Measurements from ENCODE around the gene ANKRD44. TPM values are rescaled to one million over a fixed set of nuclear protein-coding genes. Genes with fewer than 3 reads are reported as not detected.
"Not testable (repeated sequence)": the region's sequence is repeated elsewhere in the genome, so short reads cannot be mapped to it uniquely, and the experiment has no call there.

ANKRD44 gene
- polyA plus RNA-seq, 6 donors from 2014 or later: 107 to 176 (median 141) TPM

DNA sequence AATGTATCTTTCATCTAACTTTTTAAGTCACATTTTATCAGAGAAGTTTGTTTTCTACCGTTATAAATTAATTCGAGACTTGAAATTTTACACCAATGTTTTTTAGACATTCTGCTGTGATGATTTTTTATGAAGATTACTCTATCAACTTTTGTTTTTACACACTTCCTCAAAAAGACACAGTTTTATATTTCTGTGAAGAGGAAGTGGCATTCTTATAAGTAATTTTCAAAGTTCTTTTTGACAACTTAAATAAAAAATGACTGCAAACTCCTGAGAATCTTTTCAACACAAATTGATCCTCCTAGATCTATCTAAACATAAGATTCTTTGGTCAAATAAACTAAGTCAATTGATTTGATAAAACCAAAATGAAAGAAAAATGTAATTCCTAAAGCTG is 13.7 kb downstream of the ANKRD44 start:
- ATAC-seq (ENCODE audit: low read depth in 2 of 2) (peak; percentile 60), DNase-seq (no peak)
- Mint-ChIP-seq H3K27me3 (no peaks in the 10 kb centered on the region), H3K27ac (peak overlapping the region; percentile 87 to 96 (median 94)), H3K4me3 (peak overlapping the region; percentile 64 to 91 (median 80)), H3K9me3 (peaks cover 0 to 4% (median under 1%) of the 10 kb centered on the region in 7 donors), H3K36me3 (peaks cover 23 to 33% of the 10 kb centered on the region in 2 donors), H3K4me1 (peaks cover 88 to 98% (median 97%) of the 10 kb centered on the region in 3 donors)

GRCh38 chr2:197294260-197294659 is 16.3 kb downstream of the ANKRD44 start:
- DNase-seq (no peak), ATAC-seq (ENCODE audit: low read depth in 2 of 2) (no peak)
- Mint-ChIP-seq H3K4me1 (peaks cover 82 to 94% (median 94%) of the 10 kb centered on the region in 3 donors), H3K4me3 (peak overlapping the region; percentile 77 to 91 (median 85)), H3K27ac (peak overlapping the region; percentile 70 to 96 (median 91)), H3K9me3 (peaks cover 0 to 8% (median 2%) of the 10 kb centered on the region in 7 donors), H3K27me3 (no peaks in the 10 kb centered on the region), H3K36me3 (peaks cover 18% of the 10 kb centered on the region in 2 donors)

GRCh38 chr2:197293252-197294007 is 17.1 kb downstream of the ANKRD44 start:
- Mint-ChIP-seq H3K27ac (peak overlapping the region; percentile 70 to 96 (median 91)), H3K4me3 (peak overlapping the region; percentile 77 to 91 (median 85)), H3K27me3 (no peaks in the 10 kb centered on the region), H3K36me3 (peaks cover 15 to 20% of the 10 kb centered on the region in 2 donors), H3K4me1 (peaks cover 79 to 94% (median 91%) of the 10 kb centered on the region in 3 donors), H3K9me3 (peaks cover 0 to 8% (median 2%) of the 10 kb centered on the region in 7 donors)
- ATAC-seq (ENCODE audit: low read depth in 2 of 2) (peak; percentile 28 to 38), DNase-seq (no peak)

DNA sequence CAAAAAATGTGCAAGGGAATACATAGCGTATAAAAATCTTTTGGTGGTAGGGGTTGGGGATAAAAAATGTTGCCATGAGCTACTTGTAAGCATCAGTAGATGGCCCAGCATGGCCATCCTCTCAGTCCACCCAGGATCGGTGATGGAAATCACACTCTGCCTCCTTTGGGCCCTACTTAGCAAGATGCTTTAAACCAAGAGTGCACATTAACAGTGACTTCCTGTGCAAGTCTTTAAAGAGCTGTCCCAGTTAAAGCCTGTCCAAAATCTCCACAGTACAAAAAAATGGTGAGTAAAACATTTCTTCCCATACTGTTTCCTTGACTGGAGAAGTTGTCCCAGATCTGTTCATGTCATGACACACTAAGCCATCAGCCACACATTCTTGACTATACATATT is 18.0 kb downstream of the ANKRD44 start:
- no peak for DNase-seq
- no peaks in the 10 kb centered on the region for H3K27me3 Mint-ChIP-seq
- H3K27ac Mint-ChIP-seq: peak overlapping the region; percentile 70 to 95 (median 90)
- peak overlapping the region; percentile 77 to 91 (median 84) for H3K4me3 Mint-ChIP-seq
- H3K9me3 Mint-ChIP-seq: peaks cover 0 to 6% (median 2%) of the 10 kb centered on the region in 7 donors
- peaks cover 78 to 94% (median 91%) of the 10 kb centered on the region in 3 donors for H3K4me1 Mint-ChIP-seq
- no peak for ATAC-seq (ENCODE audit: low read depth in 2 of 2)
- peaks cover 8 to 13% of the 10 kb centered on the region in 2 donors for H3K36me3 Mint-ChIP-seq

GRCh38 chr2:197287596-197287932 is 23.0 kb downstream of the ANKRD44 start:
- Mint-ChIP-seq H3K4me1 (peaks cover 59 to 94% (median 77%) of the 10 kb centered on the region in 3 donors), H3K4me3 (peak overlapping the region in 7 of 8 donors; percentile 39 to 77 (median 67))
- DNase-seq: not testable (repeated sequence)

DNA sequence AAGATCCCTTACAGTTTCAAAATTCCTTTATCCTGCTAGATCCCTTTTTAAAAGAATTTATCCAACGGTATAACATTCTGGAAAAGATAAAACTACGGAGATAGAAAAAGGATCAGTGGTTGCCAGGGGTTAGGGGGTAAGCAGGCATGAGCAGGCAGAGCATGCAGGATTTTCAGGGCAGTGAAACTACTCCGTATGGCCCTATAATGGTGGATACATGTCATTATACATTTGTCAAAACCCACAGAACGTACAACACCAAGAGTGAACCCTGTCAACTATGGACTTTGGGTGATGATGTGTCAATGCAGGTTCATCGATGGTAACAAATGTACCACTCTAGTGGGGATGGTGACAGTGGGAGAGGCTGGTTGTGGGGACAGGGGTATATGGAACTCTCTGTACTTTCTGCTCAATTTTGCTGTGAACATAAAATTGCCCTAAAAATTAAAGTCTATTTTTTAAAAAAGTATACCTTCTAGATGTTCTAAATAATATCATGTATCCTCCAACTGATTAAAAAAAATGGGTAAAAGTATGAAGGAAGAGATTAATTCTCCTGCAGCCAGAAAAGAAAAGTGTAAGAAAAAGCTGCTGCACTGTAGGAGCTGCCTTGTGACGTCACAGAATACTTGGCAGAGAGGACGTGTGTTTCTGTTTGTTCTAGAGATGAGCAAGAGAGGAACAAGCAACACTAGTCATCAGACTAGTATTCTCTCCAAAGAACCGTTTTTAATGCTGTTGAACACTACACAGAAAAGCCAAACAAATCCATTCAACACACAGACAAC is 23.6 kb downstream of the ANKRD44 start:
- Mint-ChIP-seq H3K4me3 (peak overlapping the region; percentile 26 to 77 (median 66)), H3K27me3 (no peaks in the 10 kb centered on the region), H3K27ac (peak overlapping the region; percentile 69 to 93 (median 90)), H3K36me3 (peaks cover 6 to 21% of the 10 kb centered on the region in 2 donors), H3K4me1 (peaks cover 57 to 94% (median 77%) of the 10 kb centered on the region in 3 donors), H3K9me3 (peaks cover 0 to 6% (median 2%) of the 10 kb centered on the region in 7 donors)
- DNase-seq (no peak), ATAC-seq (ENCODE audit: low read depth in 2 of 2) (peak; percentile 95 to 96)

More at GRCh38 chr2:197287596-197287932, 23.0 kb downstream of the ANKRD44 start:
- ATAC-seq (ENCODE audit: low read depth in 2 of 2); H3K9me3 Mint-ChIP-seq; H3K27me3 Mint-ChIP-seq: not testable (repeated sequence)
- Mint-ChIP-seq H3K36me3 (peaks cover 8 to 17% of the 10 kb centered on the region in 2 donors), H3K27ac (peak overlapping the region; percentile 69 to 93 (median 90))

DNA sequence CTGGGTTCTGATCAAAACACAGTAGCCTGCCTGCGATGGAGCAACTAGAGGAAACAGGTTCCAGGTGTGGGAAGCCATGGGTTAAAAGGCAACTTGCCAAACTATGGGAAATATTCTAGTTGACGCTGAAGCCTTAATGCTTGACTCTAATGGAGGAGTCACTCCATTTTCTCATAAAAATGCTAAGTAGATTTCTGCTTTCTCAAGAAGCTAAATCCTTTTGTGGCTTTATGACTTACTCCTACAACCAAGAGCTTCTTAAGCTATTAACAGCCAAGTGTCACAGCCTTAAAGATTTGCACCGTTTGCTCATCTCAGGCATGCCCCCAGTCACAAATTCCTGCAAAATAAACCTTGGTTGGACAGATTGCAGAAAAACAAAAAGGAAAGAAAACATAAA is 25.2 kb downstream of the ANKRD44 start:
- Mint-ChIP-seq H3K4me3 (peak overlapping the region in 3 of 8 donors; percentile 9 to 23 (median 20)), H3K27ac (peak overlapping the region in 4 of 6 donors; percentile 24 to 91 (median 66))
- no peak for DNase-seq

DNA sequence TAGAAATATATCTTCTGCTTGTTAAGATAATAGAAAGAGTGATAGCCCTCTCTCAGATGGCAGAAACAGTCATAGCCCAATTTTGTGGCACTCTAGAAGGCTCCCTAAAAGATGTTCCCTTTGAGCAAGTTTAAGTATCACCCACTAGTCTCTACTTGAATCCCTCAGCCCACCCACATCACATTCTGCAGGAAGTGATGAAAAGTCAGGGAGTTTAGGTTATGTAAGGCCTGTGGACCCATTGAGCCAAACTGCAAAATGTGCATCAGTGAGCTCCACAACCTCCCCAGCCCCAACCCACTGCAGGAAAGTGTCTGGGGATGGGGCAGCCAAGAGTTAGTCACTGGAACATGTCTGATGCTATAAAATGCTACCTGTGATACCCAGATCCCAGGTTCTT is 25.6 kb downstream of the ANKRD44 start:
- Mint-ChIP-seq H3K4me1 (peaks cover 66 to 97% (median 79%) of the 10 kb centered on the region in 3 donors), H3K27ac (peak overlapping the region in 2 of 6 donors; percentile 53 to 91), H3K9me3 (peaks cover 0 to 2% (median 0%) of the 10 kb centered on the region in 7 donors), H3K27me3 (no peaks in the 10 kb centered on the region), H3K4me3 (peak overlapping the region in 1 of 8 donors; percentile 20), H3K36me3 (peaks cover 0 to 17% of the 10 kb centered on the region in 2 donors)
- DNase-seq: no peak
- no peak for ATAC-seq (ENCODE audit: low read depth in 2 of 2)

More for the DNA sequence above, 25.2 kb downstream of the ANKRD44 start:
- Mint-ChIP-seq H3K27me3 (no peaks in the 10 kb centered on the region), H3K4me1 (peaks cover 66 to 97% (median 79%) of the 10 kb centered on the region in 3 donors), H3K9me3 (peaks cover 0 to 2% (median 0%) of the 10 kb centered on the region in 7 donors), H3K36me3 (peaks cover 0 to 17% of the 10 kb centered on the region in 2 donors)
- ATAC-seq (ENCODE audit: low read depth in 2 of 2): no peak

DNA sequence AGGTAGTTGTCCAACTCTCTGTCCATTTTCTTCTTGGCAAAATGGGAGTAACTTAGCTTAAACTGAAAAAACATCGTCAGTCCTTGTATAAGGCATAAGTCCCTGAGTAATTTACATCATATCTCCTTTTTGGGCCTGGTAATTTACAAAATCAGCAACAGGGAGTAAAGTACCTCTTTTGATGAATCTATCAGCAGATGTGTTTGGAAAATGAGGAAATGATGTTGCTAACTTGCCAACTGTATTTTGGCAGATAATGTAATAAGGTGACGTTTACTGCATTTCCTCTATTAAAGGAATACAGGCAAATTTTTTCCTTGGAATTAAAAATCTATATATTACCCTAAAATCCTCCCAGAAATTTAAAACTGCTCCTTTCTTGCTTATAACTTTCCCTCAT is 29.2 kb downstream of the ANKRD44 start:
- ATAC-seq (ENCODE audit: low read depth in 2 of 2): peak; percentile 58 to 64
- Mint-ChIP-seq H3K9me3 (no peaks in the 10 kb centered on the region), H3K36me3 (peaks cover 4 to 5% of the 10 kb centered on the region in 2 donors), H3K27ac (peak overlapping the region; percentile 14 to 89 (median 76)), H3K4me3 (peak overlapping the region in 5 of 8 donors; percentile 16 to 51 (median 21)), H3K4me1 (peaks cover 65 to 96% (median 78%) of the 10 kb centered on the region in 3 donors), H3K27me3 (no peaks in the 10 kb centered on the region)
- DNase-seq: no peak

GRCh38 chr2:197280015-197280702 is 30.4 kb downstream of the ANKRD44 start:
- H3K36me3 Mint-ChIP-seq: peaks cover 5 to 9% of the 10 kb centered on the region in 2 donors
- peaks cover 64 to 92% (median 76%) of the 10 kb centered on the region in 3 donors for H3K4me1 Mint-ChIP-seq
- H3K27ac Mint-ChIP-seq: peak overlapping the region; percentile 14 to 87 (median 71)
- no peaks in the 10 kb centered on the region for H3K27me3 Mint-ChIP-seq
- ATAC-seq (ENCODE audit: low read depth in 2 of 2): no peak
- H3K9me3 Mint-ChIP-seq: no peaks in the 10 kb centered on the region
- DNase-seq: no peak
- H3K4me3 Mint-ChIP-seq: peak overlapping the region in 6 of 8 donors; percentile 28 to 68 (median 45)

DNA sequence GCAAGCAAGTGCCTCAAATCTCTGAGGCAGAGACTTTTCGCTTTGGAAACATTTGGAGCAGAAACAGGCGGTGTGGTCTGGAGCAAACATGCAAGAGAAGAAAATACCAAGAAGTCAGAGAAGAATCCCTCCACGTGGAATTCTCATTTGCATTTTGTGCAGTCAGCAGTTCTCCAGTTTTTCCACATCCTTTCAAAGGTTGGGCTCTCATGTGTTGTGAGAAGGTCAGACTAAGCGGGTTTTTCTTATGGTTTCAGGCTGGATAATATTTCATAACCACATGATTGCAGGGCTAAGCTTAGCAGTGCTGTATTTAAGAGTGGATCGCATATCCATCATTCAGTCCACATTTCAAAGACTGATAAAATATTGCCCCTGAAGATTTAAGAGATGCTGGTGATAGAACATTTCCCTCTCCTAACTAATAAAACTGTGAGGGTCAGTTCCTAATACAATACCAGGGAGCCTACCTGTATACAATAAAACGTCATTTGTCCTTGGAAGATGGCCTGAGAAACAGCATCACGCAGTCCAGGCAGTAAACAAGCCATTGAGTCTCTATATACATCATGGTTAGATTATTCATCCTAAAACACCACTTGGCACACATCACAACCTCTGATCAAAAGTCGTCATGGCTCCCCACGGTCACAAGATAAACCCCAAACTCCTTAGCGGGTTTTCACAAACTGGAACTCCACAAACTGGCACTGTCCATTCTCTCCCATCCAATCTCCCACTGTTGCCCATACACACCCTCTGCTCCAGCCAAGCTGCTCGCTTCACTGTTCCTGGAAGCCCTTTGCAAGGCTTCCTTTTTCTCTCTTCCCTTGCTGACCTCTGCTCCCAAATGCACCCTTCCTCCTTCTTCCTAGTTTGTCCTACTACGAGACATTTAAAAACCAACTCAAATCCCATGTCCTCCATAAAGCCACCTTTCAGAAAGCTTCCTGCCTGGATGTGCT is 31.5 kb downstream of the ANKRD44 start:
- ATAC-seq (ENCODE audit: low read depth in 2 of 2): no peak
- peak overlapping the region in 7 of 8 donors; percentile 11 to 70 (median 30) for H3K4me3 Mint-ChIP-seq
- no peaks in the 10 kb centered on the region for H3K27me3 Mint-ChIP-seq

GRCh38 chr2:197277794-197278193 is 32.8 kb downstream of the ANKRD44 start:
- no peaks in the 10 kb centered on the region for H3K27me3 Mint-ChIP-seq

More for the DNA sequence above, 31.5 kb downstream of the ANKRD44 start:
- no peak for DNase-seq
- peak overlapping the region; percentile 36 to 89 (median 80) for H3K27ac Mint-ChIP-seq
- H3K4me1 Mint-ChIP-seq: peaks cover 66 to 91% (median 81%) of the 10 kb centered on the region in 3 donors
- no peaks in the 10 kb centered on the region for H3K9me3 Mint-ChIP-seq
- peaks cover 5 to 9% of the 10 kb centered on the region in 2 donors for H3K36me3 Mint-ChIP-seq

More at GRCh38 chr2:197277794-197278193, 32.8 kb downstream of the ANKRD44 start:
- Mint-ChIP-seq H3K4me3 (peak overlapping the region in 5 of 8 donors; percentile 28 to 81 (median 52)), H3K36me3 (peaks cover 5 to 9% of the 10 kb centered on the region in 2 donors), H3K27ac (peak overlapping the region in 5 of 6 donors; percentile 15 to 84 (median 76)), H3K9me3 (no peaks in the 10 kb centered on the region), H3K4me1 (peaks cover 65 to 90% (median 83%) of the 10 kb centered on the region in 3 donors)
- DNase-seq (no peak), ATAC-seq (ENCODE audit: low read depth in 2 of 2) (no peak)
